Gastroesophageal sphincter (tissue), 3 donors: ENCODE results near the gene RNASE8.

Experiments
- CTCF ChIP-seq, 4 experiments: fragments of 200-600 bp in 2 of 4; fragments of 450-650 bp in 2 of 4; sonication (generic) in 1 of 4; IDR thresholded peaks; one replicate each; pipeline ENCODE4 v1.5.1; 2017 to 2019; ENCODE audit warnings: antibody characterized with exemption in 4 of 4, mild to moderate bottlenecking in 2 of 4, moderate library complexity in 2 of 4
- EP300 ChIP-seq: sonication (generic); formaldehyde crosslinking; IDR thresholded peaks from one replicate; pipeline ENCODE4 v1.6.1; 2017; ENCODE audit warnings: antibody characterized with exemption, mild to moderate bottlenecking

DNA sequence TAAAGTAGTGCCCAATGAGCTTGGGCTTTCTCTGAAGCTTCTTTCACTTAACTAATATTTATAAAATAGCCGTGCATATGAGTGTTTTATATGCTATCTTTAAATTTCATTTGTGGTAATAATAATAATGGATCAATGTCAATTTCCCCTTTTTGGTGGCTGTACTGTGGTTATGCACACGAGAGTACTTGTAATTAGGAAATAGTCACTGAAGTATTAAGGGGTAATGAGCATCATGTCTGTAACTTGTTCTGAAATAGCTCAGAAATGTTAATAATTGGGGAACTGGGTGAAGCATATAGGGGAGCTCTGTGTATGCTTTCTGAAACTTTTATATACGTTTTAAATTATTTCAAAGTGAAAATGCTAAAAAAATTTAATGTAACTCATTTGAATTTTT is 7.0 kb upstream of the RNASE8 start:
- no peak for TF ChIP-seq EP300
- no peak for TF ChIP-seq CTCF (IDR thresholded peaks at IDR 0.05)
